ENCODE measurements around the gene NR1D1.

NR1D1 gene

GRCh38 chr17:40071313-40072039 is 28.9 kb downstream of the NR1D1 start:
- DNase-seq (ENCODE audit: low read depth in 1 of 2, low spot score in 1 of 2) = peak in 1 of 2 experiments; percentile 63
- no peak for TF ChIP-seq SPI1 (IDR thresholded peaks at IDR 0.05; ENCODE audit: borderline replicate concordance, low read depth)
- peak; percentile 20 for TF ChIP-seq REST (IDR thresholded peaks at IDR 0.05; ENCODE audit: insufficient replicate concordance, low read depth)
- TF ChIP-seq GABPA (IDR thresholded peaks at IDR 0.05; ENCODE audit: low read depth) = no peak
- Histone ChIP-seq H3K4me3 (replicated peaks; ENCODE audit: insufficient read depth, low read length) (no peak overlapping the region), H3K27me3 (ENCODE audit: insufficient read depth, poor library complexity, severe bottlenecking) (no peaks in the 10 kb centered on the region), H3K27ac (replicated peaks) (peak overlapping the region; percentile 88)

- Histone ChIP-seq H3K4me3 (replicated peaks; ENCODE audit: insufficient read depth, low read length) (no peak overlapping the region), H3K27me3 (ENCODE audit: insufficient read depth, poor library complexity, severe bottlenecking) (no peaks in the 10 kb centered on the region), H3K27ac (replicated peaks) (peak overlapping the region; percentile 88)
- TF ChIP-seq POLR2AphosphoS5 (IDR thresholded peaks at IDR 0.05; ENCODE audit: low read depth) = no peak
- peak in 1 of 2 experiments; percentile 54 for DNase-seq (ENCODE audit: low read depth in 1 of 2, low spot score in 1 of 2)
Observed at GRCh38 chr17:40070709-40071312, 29.6 kb downstream of the NR1D1 start.

DNA sequence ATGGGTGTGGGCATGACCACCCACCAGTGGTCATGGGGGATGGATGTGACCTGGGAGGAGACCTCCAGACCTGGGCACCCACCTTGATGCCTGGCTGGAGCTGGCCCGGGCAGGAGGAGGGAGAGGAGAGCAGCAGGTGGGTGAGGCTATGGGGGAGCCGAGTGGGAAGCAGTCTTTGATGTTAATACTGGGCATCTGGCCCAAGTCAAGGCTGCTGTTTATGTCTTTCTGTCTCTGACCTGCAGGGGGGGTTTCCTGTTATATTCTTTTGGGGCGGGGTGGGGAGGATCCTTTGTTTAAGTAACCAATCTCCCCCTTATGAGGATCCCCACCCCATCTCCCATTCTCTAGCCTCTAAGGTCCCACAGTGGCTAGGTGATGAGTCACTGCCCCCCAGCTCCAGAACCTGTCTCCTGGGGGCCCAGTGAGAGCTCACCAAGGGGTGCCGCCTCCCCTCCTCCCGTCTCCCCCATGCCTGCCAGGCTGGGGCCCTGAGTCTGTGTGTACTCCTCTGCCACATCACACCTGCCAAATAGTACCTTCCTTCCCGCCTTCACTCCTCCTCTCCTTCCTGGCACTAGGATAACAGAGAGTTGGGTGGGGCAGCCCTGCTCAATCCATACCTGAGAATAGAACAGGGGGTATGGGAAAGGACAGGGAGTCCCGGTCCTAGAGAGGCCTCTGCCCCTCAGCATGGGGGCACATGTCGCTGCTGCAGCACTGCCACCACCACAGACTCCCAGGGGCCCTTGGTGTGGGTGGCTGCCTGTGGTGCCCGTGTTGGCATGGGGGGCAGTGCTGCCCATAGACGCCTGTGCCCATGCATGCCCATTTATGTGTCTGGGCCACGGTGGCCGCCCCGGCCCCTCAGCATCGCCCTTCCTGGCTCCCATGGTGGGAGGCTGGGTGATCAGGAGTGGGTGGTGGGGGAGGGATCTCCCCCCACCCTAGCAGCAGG is 30.4 kb downstream of the NR1D1 start:
- peak in 1 of 2 experiments; percentile 54 for DNase-seq (ENCODE audit: low read depth in 1 of 2, low spot score in 1 of 2)
- TF ChIP-seq GABPA (IDR thresholded peaks at IDR 0.05; ENCODE audit: low read depth) (no peak), REST (IDR thresholded peaks at IDR 0.05; ENCODE audit: insufficient replicate concordance, low read depth) (no peak), CTCF (IDR thresholded peaks at IDR 0.05; ENCODE audit: insufficient read depth, low read length) (no peak), POLR2AphosphoS5 (IDR thresholded peaks at IDR 0.05; ENCODE audit: low read depth) (no peak), SPI1 (IDR thresholded peaks at IDR 0.05; ENCODE audit: borderline replicate concordance, low read depth) (no peak)
- peak overlapping the region; percentile 88 for H3K27ac ChIP-seq (replicated peaks)
- no peak overlapping the region for H3K4me3 ChIP-seq (replicated peaks; ENCODE audit: insufficient read depth, low read length)
- no peaks in the 10 kb centered on the region for H3K27me3 ChIP-seq (ENCODE audit: insufficient read depth, poor library complexity, severe bottlenecking)

DNA sequence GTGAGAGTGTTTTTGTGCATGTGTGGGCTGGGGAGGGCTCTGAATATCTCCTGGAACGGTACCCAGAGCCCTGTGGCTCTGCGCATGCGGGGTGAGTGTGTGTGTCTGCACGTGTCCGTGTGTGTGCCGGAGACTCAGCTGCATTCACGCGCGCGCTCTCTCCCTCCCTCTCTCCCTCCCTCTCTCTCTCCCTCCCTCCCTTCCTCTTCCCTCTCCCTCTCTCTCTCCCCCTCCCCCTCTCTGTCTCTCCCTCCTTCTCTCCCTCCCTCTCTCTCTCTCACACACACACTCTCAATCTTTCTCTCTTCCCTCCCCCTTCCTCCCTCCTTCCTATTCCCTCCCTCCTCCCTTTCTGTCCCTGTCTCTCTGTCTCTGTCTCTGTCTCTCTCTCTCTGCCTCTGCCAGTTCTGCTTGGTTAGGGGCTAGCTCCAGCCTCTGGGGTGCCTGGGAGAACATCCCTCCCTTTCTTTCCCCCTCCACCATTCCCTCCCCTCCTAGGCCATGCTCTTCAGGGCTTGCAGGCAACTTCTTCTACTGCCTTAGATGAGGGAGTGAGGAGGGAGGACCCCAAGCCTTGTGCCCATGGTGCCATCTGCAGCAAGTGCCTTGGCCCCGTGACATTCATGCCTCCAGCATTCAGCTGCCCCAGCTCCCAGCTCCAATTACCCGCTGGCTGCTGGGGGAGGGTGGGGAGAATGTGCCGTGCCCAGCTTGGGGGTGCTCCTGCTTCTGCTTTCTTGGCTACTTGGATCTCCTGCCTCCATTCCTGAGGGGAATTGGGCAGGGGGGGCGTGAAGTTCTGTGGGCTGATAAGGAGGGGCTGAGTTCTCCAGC is 31.3 kb downstream of the NR1D1 start:
- TF ChIP-seq GABPA (IDR thresholded peaks at IDR 0.05; ENCODE audit: low read depth) (no peak), POLR2AphosphoS5 (IDR thresholded peaks at IDR 0.05; ENCODE audit: low read depth) (peak; percentile 7)
- no peaks in the 10 kb centered on the region for H3K27me3 ChIP-seq (ENCODE audit: insufficient read depth, poor library complexity, severe bottlenecking)
- peak; percentile 90 to 97 for DNase-seq (ENCODE audit: low read depth in 1 of 2, low spot score in 1 of 2)
- peak overlapping the region; percentile 88 for H3K27ac ChIP-seq (replicated peaks)
- peak overlapping the region; percentile 3 for H3K4me3 ChIP-seq (replicated peaks; ENCODE audit: insufficient read depth, low read length)

Measured in HL-60 (cell line).